OCI-LY1 (cell line): ENCODE data around the gene TIMM13.

Experiments used
- EZH2 ChIP-seq: fragments of 200-600 bp; sonication (generic), shearing (Covaris generic); IDR thresholded peaks from 2 replicates; pipeline ENCODE4 v1.8.0; 2017; ENCODE audit warnings: borderline replicate concordance, mixed run types, mild to moderate bottlenecking, antibody characterized with exemption, low read length, moderate library complexity, mixed read lengths
- TF ChIP-seq, protein P1 (sequence below): fragments of 200-600 bp; sonication (generic), shearing (Covaris generic); IDR thresholded peaks from 2 replicates; pipeline ENCODE4 v1.5.1; 2017; ENCODE audit warnings: mild to moderate bottlenecking, antibody characterized with exemption, low read length, moderate library complexity, mixed read lengths

DNA sequence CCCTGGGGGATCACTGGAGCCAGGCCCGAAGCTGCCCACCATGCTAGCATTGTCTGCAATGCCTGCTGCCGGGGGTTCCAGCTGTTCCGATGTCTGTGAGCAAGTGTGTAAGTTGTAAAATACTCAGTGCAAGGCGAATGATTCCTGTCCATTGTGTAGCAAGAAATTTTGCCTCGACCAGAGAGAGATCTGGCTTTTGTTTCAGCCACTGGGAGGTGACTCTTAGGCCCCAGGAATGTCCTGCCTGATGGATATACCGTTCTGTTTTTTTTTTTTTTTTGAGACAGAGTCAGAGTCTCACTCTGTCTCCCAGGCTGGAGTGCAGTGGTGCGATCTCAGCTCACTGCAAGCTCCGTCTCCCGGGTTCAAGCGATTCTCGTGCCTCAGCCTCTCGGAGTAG lies 41.2 kb upstream of the TIMM13 start:
- no peak for TF ChIP-seq EZH2
- TF ChIP-seq, protein P1, sequence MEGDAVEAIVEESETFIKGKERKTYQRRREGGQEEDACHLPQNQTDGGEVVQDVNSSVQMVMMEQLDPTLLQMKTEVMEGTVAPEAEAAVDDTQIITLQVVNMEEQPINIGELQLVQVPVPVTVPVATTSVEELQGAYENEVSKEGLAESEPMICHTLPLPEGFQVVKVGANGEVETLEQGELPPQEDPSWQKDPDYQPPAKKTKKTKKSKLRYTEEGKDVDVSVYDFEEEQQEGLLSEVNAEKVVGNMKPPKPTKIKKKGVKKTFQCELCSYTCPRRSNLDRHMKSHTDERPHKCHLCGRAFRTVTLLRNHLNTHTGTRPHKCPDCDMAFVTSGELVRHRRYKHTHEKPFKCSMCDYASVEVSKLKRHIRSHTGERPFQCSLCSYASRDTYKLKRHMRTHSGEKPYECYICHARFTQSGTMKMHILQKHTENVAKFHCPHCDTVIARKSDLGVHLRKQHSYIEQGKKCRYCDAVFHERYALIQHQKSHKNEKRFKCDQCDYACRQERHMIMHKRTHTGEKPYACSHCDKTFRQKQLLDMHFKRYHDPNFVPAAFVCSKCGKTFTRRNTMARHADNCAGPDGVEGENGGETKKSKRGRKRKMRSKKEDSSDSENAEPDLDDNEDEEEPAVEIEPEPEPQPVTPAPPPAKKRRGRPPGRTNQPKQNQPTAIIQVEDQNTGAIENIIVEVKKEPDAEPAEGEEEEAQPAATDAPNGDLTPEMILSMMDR, result no peak
